OCI-M1 (cell line): ENCODE data around the gene RCL1.
"Not testable (repeated sequence)": the region's sequence is repeated elsewhere in the genome, so short reads cannot be mapped to it uniquely, and the experiment has no call there.

Experiments
- DNase-seq: peaks from one replicate; lab custom pipeline; 2025; lab: John Stamatoyannopoulos, UW

The RCL1 gene

DNA sequence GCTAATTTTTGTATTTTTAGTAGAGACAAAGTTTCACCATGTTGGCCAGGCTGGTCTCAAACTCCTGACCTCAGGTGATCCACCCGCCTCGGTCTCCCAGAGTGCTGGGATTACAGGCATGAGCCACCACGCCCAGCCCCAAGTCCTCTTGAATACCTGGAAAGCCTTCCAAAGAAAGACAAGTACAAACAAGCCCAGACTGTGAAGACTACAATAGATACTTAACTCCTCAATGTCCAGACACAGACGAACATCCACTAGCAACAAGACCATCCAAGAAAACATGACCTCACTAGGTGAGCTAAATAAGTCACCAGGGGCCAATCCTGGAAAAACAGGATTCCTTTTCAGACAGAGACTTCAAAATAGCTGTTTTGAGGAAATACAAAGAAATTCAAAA, 9.6 kb upstream of the RCL1 start:
- DNase-seq, result not testable (repeated sequence)

- peak; percentile 90 for DNase-seq
Measured at GRCh38 chr9:4784403-4784802, 8.3 kb upstream of the RCL1 start.

DNA sequence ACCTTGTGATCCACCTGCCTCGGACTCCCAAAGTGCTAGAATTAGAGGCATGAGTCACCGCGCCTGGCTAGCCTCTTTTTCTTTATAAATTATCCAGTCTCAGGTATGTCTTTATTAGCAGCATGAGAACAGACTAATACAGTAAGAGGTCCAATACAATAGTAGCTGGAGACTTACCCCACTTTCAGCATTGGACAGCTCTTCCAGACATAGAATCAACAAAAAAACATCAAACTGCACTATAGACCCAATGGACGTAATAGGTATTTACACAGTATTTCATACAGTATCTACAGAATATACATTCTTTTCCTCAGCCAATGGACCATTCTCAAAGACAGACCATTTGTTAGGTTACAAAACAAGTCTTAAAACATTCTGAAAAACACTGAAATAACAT, 6.1 kb upstream of the RCL1 start:
- no peak for DNase-seq

- DNase-seq, result no peak
Measured at GRCh38 chr9:4787876-4788275, 4.9 kb upstream of the RCL1 start.

GRCh38 chr9:4788703-4789102, 4.0 kb upstream of the RCL1 start:
- no peak for DNase-seq

- peak; percentile 100 for DNase-seq
Measured at GRCh38 chr9:4792054-4792571, 631 bp upstream of the RCL1 start.

DNA sequence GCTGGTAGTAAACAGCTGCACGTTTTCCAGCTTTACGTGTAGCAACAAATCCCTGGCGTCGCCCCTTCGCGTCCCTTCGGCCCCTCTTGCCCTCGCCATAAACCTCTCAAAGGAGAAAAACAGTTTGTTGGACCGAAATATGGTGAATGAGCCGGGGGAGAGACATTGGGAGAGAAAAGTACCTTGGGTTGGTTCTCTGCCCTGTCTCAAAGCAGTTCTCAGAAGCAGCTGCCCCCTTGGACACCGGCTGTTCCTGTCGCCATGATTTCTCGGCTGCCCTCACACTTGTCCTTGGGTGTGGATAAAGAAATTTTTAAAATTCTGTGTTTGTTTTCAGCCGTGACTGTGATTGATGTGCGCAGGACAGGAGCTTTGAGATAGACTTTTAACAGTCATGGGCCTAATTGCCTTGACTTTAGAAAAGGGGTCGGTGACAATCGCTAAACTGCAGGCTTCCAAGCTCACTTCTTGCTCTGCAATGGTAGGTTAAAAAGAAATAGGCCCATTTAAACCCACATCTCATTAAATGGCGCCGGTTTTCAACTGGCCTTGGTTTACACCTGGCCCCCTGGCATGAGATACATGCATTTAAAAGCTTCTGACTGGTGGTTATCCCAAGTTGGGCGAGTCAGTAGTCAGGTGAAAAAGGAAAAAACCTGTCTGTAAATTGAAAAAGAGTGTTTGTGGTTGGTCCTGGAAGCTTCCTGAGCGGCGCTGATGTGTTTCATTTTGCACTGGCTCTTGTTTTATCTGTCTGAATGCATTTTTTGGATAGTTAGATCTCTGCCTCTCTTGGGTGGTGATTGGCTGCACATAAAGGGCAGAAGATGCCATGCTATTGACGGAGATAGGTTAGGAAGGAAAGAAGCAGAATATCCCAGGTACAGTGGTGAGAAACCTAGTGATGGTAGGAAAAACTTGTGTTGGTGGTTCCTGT, 983 bp downstream of the RCL1 start:
- DNase-seq, result peak; percentile 100

DNA sequence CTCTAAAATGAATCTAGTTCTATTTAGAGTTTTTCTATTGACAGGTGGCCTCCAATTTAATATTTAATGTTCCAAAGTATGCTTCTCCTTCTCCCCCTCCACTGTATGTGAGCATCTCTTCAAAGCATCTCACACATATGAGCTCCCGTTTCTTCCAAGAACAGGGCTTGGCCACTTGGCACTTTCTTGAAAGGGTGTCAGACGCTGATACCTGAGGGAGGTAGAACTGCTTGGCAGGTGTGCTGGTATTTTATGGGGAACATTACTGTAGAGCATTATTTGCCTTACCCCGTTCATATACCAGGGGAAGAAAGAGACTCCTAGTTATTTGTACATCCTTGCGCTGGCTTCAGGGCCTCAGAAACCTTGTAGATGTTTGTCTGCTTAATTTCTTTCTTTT, 1.9 kb downstream of the RCL1 start:
- peak; percentile 97 for DNase-seq

DNA sequence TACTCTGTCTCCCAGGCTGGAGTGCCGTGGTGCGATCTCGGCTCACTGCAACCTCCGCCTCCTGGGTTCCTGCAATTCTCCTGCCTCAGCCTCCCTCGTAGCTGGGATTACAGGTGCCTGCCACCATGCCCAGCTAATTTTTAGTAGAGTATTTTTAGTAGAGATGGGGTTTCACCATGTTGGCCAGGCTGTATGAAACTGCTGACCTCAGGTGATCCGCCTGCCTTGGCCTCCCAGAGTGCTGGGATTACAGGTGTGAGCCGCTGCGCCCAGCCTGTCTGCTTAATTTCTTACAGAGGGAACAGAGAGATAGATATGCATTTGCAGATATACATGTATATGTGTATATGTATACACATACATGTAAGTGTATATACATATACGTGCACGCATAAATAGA, 2.4 kb downstream of the RCL1 start:
- DNase-seq, result not testable (repeated sequence)

DNA sequence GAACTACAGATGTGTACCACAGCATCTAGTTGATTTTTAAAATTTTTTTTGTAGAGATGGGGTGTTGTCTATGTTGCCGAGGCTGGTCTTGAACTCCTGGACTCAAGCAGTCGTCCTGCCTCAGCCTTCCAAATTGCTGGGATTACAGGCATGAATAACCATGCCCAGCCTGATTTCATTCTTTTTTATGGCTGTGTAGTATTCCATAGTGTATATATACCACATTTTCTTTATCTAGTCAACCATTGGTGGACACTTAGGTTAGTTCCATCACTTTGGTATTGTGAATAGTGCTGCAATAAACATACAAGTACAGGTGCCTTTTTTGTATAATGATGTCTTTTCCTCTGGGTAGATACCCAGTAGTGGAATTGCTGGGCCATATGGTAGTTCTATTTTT, 3.8 kb downstream of the RCL1 start:
- no peak for DNase-seq

DNA sequence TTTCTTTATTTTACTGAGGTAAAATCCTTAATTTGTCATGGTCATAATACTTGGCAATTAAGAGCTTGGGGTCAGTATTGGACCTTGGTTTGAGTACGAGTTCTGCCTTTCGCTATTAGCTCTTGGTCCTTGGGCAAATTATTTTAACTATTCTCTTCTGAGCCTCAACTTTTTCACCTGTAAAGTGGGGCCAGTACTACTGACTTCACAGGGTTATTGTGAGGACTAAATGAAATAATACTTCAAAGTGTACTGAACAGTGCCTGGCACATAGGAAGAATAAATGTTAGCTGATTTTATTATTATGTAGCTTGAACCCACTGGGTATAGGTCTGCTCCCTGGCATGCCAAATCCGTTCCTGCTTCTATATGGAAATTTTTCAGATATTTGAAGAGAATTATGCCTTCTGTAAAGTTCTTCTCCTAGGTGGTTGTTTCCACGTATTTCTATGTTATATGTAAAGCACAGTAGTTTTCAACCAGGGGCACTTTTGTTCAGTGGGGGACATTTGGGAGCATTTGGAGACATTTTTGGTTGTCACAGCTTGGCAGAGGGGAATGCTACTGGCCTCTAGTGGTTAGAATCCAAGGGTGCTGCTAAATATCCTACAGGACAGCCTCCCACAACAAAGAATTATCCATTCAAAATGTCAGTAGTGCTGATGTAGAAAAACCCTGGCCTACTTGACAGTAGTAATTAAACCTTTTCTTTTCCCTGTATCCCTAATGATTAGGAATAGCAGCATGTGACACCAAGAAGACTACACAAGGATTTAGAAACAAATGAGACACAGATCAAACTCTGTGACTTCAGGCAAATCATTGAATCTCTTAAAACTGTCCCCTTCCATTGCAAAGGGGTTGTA, 4.5 kb downstream of the RCL1 start:
- peak; percentile 100 for DNase-seq

- DNase-seq, result no peak
Measured at GRCh38 chr9:4797854-4798150, 5.1 kb downstream of the RCL1 start.

- DNase-seq, result peak; percentile 100
Measured at GRCh38 chr9:4798281-4799032, 5.7 kb downstream of the RCL1 start.

DNA sequence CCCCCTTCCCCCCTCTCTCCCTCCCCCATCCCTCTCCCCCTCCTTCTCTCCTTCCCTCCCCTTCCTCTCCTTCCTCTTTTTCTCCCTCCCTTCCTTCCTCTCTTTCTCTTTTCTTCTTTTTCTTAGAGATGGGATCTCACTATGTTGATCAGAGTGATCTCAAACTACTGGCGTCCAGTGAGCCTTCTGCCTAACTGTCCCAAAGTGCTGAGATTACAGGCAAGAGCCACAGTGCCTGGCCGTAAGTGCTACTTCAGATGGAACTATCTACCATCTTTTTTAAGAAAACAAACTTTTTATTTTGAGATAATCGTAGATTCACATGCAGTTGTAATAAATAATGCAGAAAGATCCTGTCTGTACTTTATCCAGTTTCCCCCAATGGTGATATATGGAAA, 6.3 kb downstream of the RCL1 start:
- peak; percentile 100 for DNase-seq

DNA sequence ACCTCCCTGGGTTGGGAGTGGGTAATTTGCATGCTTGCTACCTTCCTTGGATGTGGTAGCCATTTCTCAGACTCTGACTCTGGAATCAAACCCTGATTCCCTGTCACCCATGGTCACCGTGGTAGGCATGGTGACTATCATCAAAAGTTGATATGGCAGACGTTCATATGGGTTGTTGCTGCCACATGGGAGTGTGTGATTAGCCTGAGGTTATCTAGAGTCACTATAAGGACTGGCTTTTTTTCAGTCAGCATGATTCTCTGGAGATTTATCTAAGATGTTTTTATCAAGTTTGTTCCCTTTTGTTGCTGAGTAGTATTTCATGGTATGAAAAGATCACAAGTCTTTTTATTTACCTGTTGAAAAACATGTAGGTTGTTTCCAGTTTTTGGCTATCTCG, 7.0 kb downstream of the RCL1 start:
- peak; percentile 100 for DNase-seq

DNA sequence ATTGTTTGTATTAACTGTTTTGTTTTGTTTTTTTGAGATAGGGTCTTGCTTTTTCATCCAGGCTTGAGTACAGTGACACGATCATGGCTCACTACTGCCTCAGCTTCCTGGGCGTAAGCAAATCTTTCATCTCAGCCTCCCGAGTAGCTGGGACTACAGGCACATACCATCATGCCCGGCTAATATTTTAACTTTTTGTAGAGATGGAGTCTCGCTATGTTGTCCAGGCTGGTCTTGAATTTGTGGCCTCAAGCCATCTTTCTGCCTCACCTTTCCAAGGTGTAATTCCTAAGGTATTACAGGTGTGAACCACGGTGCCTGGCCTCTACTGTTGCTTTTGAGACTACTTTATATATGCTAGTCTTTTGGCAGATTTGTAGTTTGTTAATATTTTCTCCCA, 8.4 kb downstream of the RCL1 start:
- no peak for DNase-seq

- DNase-seq, result no peak
Measured at GRCh38 chr9:4803670-4804530, 11.2 kb downstream of the RCL1 start.

- DNase-seq, result no peak
Measured at GRCh38 chr9:4804531-4805016, 11.8 kb downstream of the RCL1 start.

- peak; percentile 95 for DNase-seq
Measured at GRCh38 chr9:4805191-4805918, 12.6 kb downstream of the RCL1 start.

- DNase-seq, result no peak
Measured at GRCh38 chr9:4810565-4810964, 17.8 kb downstream of the RCL1 start.
